Fibroblast of pulmonary artery (primary cell): ENCODE results near the gene TMEM144.

Source experiments
- DNase-seq: peaks from one replicate; pipeline ENCODE4 v3.0.0-alpha.2; 2010; ENCODE audit warnings: low read depth
- H3K4me3 ChIP-seq: replicated peaks from 2 replicates; pipeline ENCODE4 v1.5.1; 2011; ENCODE audit warnings: low read depth, mild to moderate bottlenecking, control low read depth, low read length, moderate library complexity
- CTCF ChIP-seq: IDR thresholded peaks from 2 replicates; pipeline ENCODE4 v1.5.1; 2011; ENCODE audit warnings: mild to moderate bottlenecking, control low read depth, low read length, inconsistent platforms; ENCODE audit errors: missing control alignments

The TMEM144 gene

GRCh38 chr4:158192439-158193158 is 17.7 kb upstream of the TMEM144 start:
- no peak overlapping the region for H3K4me3 ChIP-seq
- no peak for DNase-seq
- no peak for TF ChIP-seq CTCF

- peak; percentile 66 for TF ChIP-seq CTCF
- peak; percentile 52 for DNase-seq
- no peak overlapping the region for H3K4me3 ChIP-seq
Observed at GRCh38 chr4:158193171-158193749, 17.0 kb upstream of the TMEM144 start.

- TF ChIP-seq CTCF = no peak
- DNase-seq = no peak
Observed at GRCh38 chr4:158195297-158195696, 15.0 kb upstream of the TMEM144 start.

GRCh38 chr4:158197194-158197776 is 13.0 kb upstream of the TMEM144 start:
- DNase-seq = no peak
- H3K4me3 ChIP-seq = no peak overlapping the region
- no peak for TF ChIP-seq CTCF

More at GRCh38 chr4:158195297-158195696, 15.0 kb upstream of the TMEM144 start:
- H3K4me3 ChIP-seq = no peak overlapping the region

- H3K4me3 ChIP-seq = no peak overlapping the region
- no peak for DNase-seq
- TF ChIP-seq CTCF = no peak
Observed at GRCh38 chr4:158200214-158200613, 10.1 kb upstream of the TMEM144 start.

- H3K4me3 ChIP-seq = no peak overlapping the region
- DNase-seq = no peak
- TF ChIP-seq CTCF = no peak
Observed at GRCh38 chr4:158201322-158201721, 9.0 kb upstream of the TMEM144 start.
